Spleen (tissue), 11 donors: ENCODE measurements around the gene KYNU. TPM values are rescaled to one million over a fixed set of nuclear protein-coding genes. Genes with fewer than 3 reads are reported as not detected.
A peak's percentile ranks its signal among the peaks of the same experiment; 100 is the strongest.
"Not testable (repeated sequence)": the region's sequence is repeated elsewhere in the genome, so short reads cannot be mapped to it uniquely, and the experiment has no call there.

Source experiments
- DNase-seq: peaks from one replicate; pipeline ENCODE4 v3.0.0-alpha.2; 2020
- H3K27ac ChIP-seq, 8 donors: fragments of 200-600 bp; sonication (generic) in 7 of 8; 1 replicate in 4 of 8; 2 replicates in 4 of 8; pipeline versions ENCODE4 v1.5.0 to v1.8.0; 2016 to 2021; ENCODE audit warnings: inconsistent platforms in 4 of 8, mild to moderate bottlenecking in 4 of 8, moderate library complexity in 1 of 8
- H3K27me3 ChIP-seq, 7 donors: fragments of 200-600 bp; sonication (generic) in 6 of 7; replicated peaks in 1 of 7; 1 replicate in 4 of 7; 2 replicates in 3 of 7; pipeline versions ENCODE4 v1.5.0 to v1.8.0; 2016 to 2021; ENCODE audit warnings: inconsistent platforms in 3 of 7, mild to moderate bottlenecking in 1 of 7
- H3K36me3 ChIP-seq, 6 donors: fragments of 200-600 bp; sonication (generic) in 5 of 6; 1 replicate in 4 of 6; 2 replicates in 2 of 6; pipeline versions ENCODE4 v1.5.0 to v1.8.0; 2016 to 2021; ENCODE audit warnings: inconsistent platforms in 2 of 6
- H3K4me1 ChIP-seq, 6 donors: fragments of 200-600 bp; sonication (generic) in 5 of 6; 1 replicate in 3 of 6; 2 replicates in 3 of 6; pipeline versions ENCODE4 v1.5.0 to v1.8.0; 2016 to 2021; ENCODE audit warnings: inconsistent platforms in 3 of 6
- H3K4me3 ChIP-seq, 8 donors: fragments of 200-600 bp; sonication (generic) in 7 of 8; 1 replicate in 4 of 8; 2 replicates in 4 of 8; pipeline versions ENCODE4 v1.5.0 to v1.8.0; 2016 to 2021; ENCODE audit warnings: inconsistent platforms in 4 of 8, mild to moderate bottlenecking in 4 of 8, moderate library complexity in 2 of 8
- H3K9me3 ChIP-seq, 8 donors: fragments of 200-600 bp; sonication (generic) in 7 of 8; 1 replicate in 4 of 8; 2 replicates in 4 of 8; pipeline versions ENCODE4 v1.5.0 to v1.8.0; 2016 to 2021; ENCODE audit warnings: inconsistent platforms in 4 of 8
- POLR2A ChIP-seq, 3 donors: fragments of 450-650 bp; IDR thresholded peaks; one replicate each; pipeline ENCODE4 v1.5.1; 2017; ENCODE audit warnings: antibody characterized with exemption in 3 of 3, mild to moderate bottlenecking in 1 of 3
- POLR2AphosphoS5 ChIP-seq, 3 donors: sonication (generic); formaldehyde crosslinking; IDR thresholded peaks; one replicate each; pipeline ENCODE4 v1.5.1; 2017; ENCODE audit warnings: antibody characterized with exemption in 3 of 3
- WGBS, 5 donors: extraction: QIAGEN DNeasy Blood & Tissue Kit in 3 of 5; methylation state at CpG; one replicate each; pipeline versions ENCODE4 v1.1.5 to v1.1.7; 2013 to 2018; 5-methylcytosine and 5-hydroxymethylcytosine counted together
- intact Hi-C: fragments of 100-400 bp; cut with DNase I; formaldehyde crosslinking; loops from one replicate; pipeline ENCODE4 v1.15.0; 2023; ENCODE audit warnings: low total_unique reads
- polyA plus RNA-seq, 3 donors: library from polyadenylated mRNA; stranded (reverse); fragments of 200-250 nt; gene quantifications; one replicate each; pipeline ENCODE4 v1.2.1, GENCODE V29; 2013
- total RNA-seq, 7 donors: library from RNA; depleted of rRNA in 3 of 7; stranded (reverse); fragments of >200 nt in 3 of 7; fragmentation: NEBNext Ultra II Directional in 4 of 7; extraction: Animal tissue kit (Norgen Biotek cat#: 25700) in 4 of 7; gene quantifications; one replicate each; pipeline versions ENCODE4 v1.1.0 to v1.2.1, GENCODE V29; 2016 to 2021
- TF ChIP-seq, protein P1 (sequence below), 11 experiments: fragments of 200-600 bp in 7 of 11; fragments of 450-650 bp in 4 of 11; sonication (generic) in 4 of 11; IDR thresholded peaks in 8 of 11; conservative IDR thresholded peaks in 3 of 11; 1 replicate in 7 of 11; 2 replicates in 4 of 11; pipeline versions ENCODE4 v1.4.0 to v1.8.0; 2016 to 2021; ENCODE audit warnings: antibody characterized with exemption in 11 of 11, inconsistent platforms in 4 of 11, mild to moderate bottlenecking in 1 of 11
- donor health status: healthy with polysubstance abuse.
- donor health status: DM: no; HTN: no; CAD: no; lungs with moderate emphysema.
- donor health status: DM: no; HTN: no; CAD: no.
- donor health status: Bipolar disorder and iron deficiency.
- donor health status: healthy.
- donor health status: DM: no; HTN: no; CAD: no.
- donor health status: DM: yes; HTN: yes; CAD: no.

Gene KYNU
- total and polyA plus RNA-seq, 10 donors, result 11.1 to 38.4 (median 20.8) TPM

DNA sequence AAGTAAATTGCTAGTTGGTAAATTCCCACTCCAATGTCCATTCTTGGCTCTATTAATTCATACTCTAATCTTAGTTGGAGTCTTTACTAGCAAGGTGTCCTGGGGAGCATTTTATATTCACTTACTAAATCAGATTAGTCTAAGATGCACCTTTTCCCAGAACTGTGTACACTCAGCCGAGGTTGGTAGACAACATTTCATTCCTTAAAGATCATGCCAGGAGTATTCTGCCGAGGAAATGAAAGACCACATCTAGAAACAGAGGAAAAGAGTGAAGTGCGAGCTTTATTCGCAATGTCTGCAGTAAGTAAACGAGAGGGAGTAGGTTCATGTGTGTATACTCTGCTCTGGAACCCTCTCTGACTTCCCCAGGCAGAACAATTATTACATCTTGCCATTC, 14.6 kb upstream of the KYNU start:
- WGBS, 5 donors, result 88 to 96% (median 90%) methylated on average over 5 of the region's 5 CpGs
- H3K27me3 ChIP-seq, result no peaks in the 10 kb centered on the region
- no peak overlapping the region for H3K27ac ChIP-seq
- TF ChIP-seq POLR2AphosphoS5 (IDR thresholded peaks at IDR 0.05) (no peak), POLR2A (IDR thresholded peaks at IDR 0.05) (no peak)
- TF ChIP-seq, protein P1, sequence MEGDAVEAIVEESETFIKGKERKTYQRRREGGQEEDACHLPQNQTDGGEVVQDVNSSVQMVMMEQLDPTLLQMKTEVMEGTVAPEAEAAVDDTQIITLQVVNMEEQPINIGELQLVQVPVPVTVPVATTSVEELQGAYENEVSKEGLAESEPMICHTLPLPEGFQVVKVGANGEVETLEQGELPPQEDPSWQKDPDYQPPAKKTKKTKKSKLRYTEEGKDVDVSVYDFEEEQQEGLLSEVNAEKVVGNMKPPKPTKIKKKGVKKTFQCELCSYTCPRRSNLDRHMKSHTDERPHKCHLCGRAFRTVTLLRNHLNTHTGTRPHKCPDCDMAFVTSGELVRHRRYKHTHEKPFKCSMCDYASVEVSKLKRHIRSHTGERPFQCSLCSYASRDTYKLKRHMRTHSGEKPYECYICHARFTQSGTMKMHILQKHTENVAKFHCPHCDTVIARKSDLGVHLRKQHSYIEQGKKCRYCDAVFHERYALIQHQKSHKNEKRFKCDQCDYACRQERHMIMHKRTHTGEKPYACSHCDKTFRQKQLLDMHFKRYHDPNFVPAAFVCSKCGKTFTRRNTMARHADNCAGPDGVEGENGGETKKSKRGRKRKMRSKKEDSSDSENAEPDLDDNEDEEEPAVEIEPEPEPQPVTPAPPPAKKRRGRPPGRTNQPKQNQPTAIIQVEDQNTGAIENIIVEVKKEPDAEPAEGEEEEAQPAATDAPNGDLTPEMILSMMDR (IDR thresholded peaks at IDR 0.05 in 8 of 11, conservative IDR thresholded peaks at IDR 0.05 in 3 of 11), result no peak
- no peaks in the 10 kb centered on the region for H3K36me3 ChIP-seq
- no peak for DNase-seq
- H3K4me3 ChIP-seq, result no peak overlapping the region
- H3K9me3 ChIP-seq, result no peaks in the 10 kb centered on the region
- intact Hi-C loops, result no loop called here
- H3K4me1 ChIP-seq, result peaks cover 0 to 30% (median 20%) of the 10 kb centered on the region in 6 donors

GRCh38 chr2:142863485-142863961, 13.9 kb upstream of the KYNU start:
- Histone ChIP-seq H3K36me3 (no peaks in the 10 kb centered on the region), H3K9me3 (no peaks in the 10 kb centered on the region), H3K27me3 (no peaks in the 10 kb centered on the region), H3K27ac (no peak overlapping the region), H3K4me1 (peaks cover 0 to 36% (median 24%) of the 10 kb centered on the region in 6 donors), H3K4me3 (no peak overlapping the region)
- 74 to 85% (median 78%) methylated on average over 2 of the region's 2 CpGs for WGBS, 5 donors
- TF ChIP-seq, protein P1 (IDR thresholded peaks at IDR 0.05 in 8 of 11, conservative IDR thresholded peaks at IDR 0.05 in 3 of 11), result no peak
- no peak for TF ChIP-seq POLR2AphosphoS5 (IDR thresholded peaks at IDR 0.05)
- TF ChIP-seq POLR2A (IDR thresholded peaks at IDR 0.05), result no peak
- intact Hi-C loops, result no loop called here
- DNase-seq, result no peak

DNA sequence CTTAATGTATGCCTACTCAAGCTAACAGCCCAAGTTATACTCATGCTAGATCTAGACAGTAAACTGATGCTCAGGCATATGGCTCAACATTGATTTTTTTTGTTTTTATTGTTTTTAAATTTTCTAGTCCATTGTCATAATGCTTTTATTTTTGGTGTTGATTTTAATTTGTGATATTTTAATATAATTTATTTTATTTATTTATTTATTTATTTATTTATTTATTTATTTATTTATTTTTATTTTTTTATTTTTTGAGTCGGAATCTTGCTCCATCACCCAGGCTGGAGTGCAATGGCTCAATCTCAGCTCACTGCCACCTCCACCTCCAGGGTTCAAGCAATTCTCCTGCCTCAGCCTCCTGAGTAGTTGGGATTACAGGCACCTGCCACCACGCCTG, 12.9 kb upstream of the KYNU start:
- H3K27ac ChIP-seq, H3K27me3 ChIP-seq, intact Hi-C loops, H3K36me3 ChIP-seq, H3K4me3 ChIP-seq, H3K9me3 ChIP-seq, DNase-seq: not testable (repeated sequence)
- WGBS, 5 donors, result 90 to 96% (median 95%) methylated on average over 2 of the region's 2 CpGs
- H3K4me1 ChIP-seq, result peaks cover 0 to 41% (median 24%) of the 10 kb centered on the region in 6 donors

- intact Hi-C loops, result no loop called here
- H3K4me3 ChIP-seq, result peak overlapping the region in 2 of 8 donors; percentile 9 to 43
- H3K27me3 ChIP-seq, result no peaks in the 10 kb centered on the region
- H3K4me1 ChIP-seq, result peaks cover 0 to 41% (median 24%) of the 10 kb centered on the region in 6 donors
- TF ChIP-seq POLR2AphosphoS5 (IDR thresholded peaks at IDR 0.05) (no peak), POLR2A (IDR thresholded peaks at IDR 0.05) (no peak)
- TF ChIP-seq, protein P1 (IDR thresholded peaks at IDR 0.05 in 8 of 11, conservative IDR thresholded peaks at IDR 0.05 in 3 of 11), result no peak
- WGBS, 5 donors, result 2 to 9% (median 4%) methylated on average over 1 of the region's 1 CpG
- peak overlapping the region in 7 of 8 donors; percentile 38 to 82 (median 72) for H3K27ac ChIP-seq
- no peaks in the 10 kb centered on the region for H3K36me3 ChIP-seq
- DNase-seq, result no peak
- no peaks in the 10 kb centered on the region for H3K9me3 ChIP-seq
These were observed 11.5 kb upstream of the KYNU start for GRCh38 chr2:142865924-142866323.

DNA sequence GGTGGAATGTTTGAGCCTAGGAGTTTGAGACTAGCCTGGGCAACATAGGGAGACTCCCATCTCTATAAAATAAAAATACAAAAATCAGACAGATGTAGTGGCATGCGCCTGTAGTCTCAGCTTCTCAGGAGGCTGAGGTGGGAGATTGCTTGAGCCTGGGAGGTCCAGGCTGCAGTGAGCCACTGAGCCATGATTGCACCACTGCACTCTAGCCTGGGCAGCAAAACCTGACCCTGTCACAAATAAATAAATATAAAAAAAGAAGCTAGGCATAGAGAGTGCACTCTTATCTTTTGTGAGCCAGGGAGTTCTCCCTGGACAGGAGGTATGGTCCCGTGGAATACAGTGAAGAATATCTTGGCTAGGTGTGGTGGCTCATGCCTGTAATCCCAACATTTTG, 11.0 kb upstream of the KYNU start:
- H3K4me3 ChIP-seq, result peak overlapping the region in 2 of 8 donors; percentile 9 to 43
- TF ChIP-seq, protein P1 (IDR thresholded peaks at IDR 0.05 in 8 of 11, conservative IDR thresholded peaks at IDR 0.05 in 3 of 11), result no peak
- no peak for TF ChIP-seq POLR2AphosphoS5 (IDR thresholded peaks at IDR 0.05)
- TF ChIP-seq POLR2A (IDR thresholded peaks at IDR 0.05), result no peak
- H3K9me3 ChIP-seq, result no peaks in the 10 kb centered on the region

More for the DNA sequence above, 11.0 kb upstream of the KYNU start:
- Histone ChIP-seq H3K27me3 (no peaks in the 10 kb centered on the region), H3K36me3 (no peaks in the 10 kb centered on the region), H3K4me1 (peaks cover 0 to 41% (median 24%) of the 10 kb centered on the region in 6 donors), H3K27ac (peak overlapping the region in 7 of 8 donors; percentile 11 to 82 (median 72))
- no peak for DNase-seq
- WGBS, 5 donors, result 83 to 93% (median 90%) methylated on average over 2 of the region's 2 CpGs
- intact Hi-C loops, result no loop called here
